GM06990 (cell line): ENCODE measurements around the gene LRAT.
"Not testable (repeated sequence)": the region's sequence is repeated elsewhere in the genome, so short reads cannot be mapped to it uniquely, and the experiment has no call there.

ENCODE experiments used
- DNase-seq: peaks from one replicate; pipeline ENCODE4 v3.0.0-alpha.2; 2011; ENCODE audit not compliant: insufficient read length; ENCODE audit errors: extremely low read depth
- H3K27me3 ChIP-seq: replicated peaks from 2 replicates; pipeline ENCODE4 v1.6.0; 2011; ENCODE audit warnings: low read length; ENCODE audit not compliant: control insufficient read depth, insufficient read depth
- H3K36me3 ChIP-seq: 2 replicates; pipeline ENCODE4 v1.5.1; 2011; ENCODE audit warnings: low read length; ENCODE audit not compliant: control insufficient read depth, insufficient read depth
- H3K4me3 ChIP-seq: replicated peaks from 2 replicates; pipeline ENCODE4 v1.5.1; 2011; ENCODE audit warnings: low read depth, mild to moderate bottlenecking, control low read depth, low read length
- TF ChIP-seq, protein P1 (sequence below): IDR thresholded peaks from 2 replicates; pipeline ENCODE4 v1.5.1; 2011; ENCODE audit warnings: low read length, control low read depth, mild to moderate bottlenecking, inconsistent platforms; ENCODE audit not compliant: insufficient read depth, poor library complexity, severe bottlenecking

The LRAT gene

DNA sequence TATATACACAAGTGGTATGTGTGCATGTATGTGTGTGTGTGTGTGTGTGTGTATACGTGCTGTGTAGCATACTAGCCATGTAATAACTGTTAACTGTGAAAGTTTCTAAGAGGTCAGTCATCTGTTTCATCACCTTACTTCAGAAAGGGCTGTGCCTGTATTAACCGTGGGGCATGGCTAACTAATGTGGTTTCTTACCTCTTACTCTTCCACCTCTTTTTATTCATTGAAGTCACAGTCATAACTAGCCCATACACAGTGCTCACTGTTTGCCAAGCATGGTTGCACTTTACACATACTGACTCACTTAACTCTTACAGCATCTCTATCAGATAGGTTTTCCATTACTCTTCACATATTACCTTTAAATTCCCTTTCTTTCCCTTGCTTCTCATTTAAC lies 23.7 kb upstream of the LRAT start:
- Histone ChIP-seq H3K4me3 (no peak overlapping the region), H3K36me3 (no peaks in the 10 kb centered on the region), H3K27me3 (no peaks in the 10 kb centered on the region)
- TF ChIP-seq, protein P1, sequence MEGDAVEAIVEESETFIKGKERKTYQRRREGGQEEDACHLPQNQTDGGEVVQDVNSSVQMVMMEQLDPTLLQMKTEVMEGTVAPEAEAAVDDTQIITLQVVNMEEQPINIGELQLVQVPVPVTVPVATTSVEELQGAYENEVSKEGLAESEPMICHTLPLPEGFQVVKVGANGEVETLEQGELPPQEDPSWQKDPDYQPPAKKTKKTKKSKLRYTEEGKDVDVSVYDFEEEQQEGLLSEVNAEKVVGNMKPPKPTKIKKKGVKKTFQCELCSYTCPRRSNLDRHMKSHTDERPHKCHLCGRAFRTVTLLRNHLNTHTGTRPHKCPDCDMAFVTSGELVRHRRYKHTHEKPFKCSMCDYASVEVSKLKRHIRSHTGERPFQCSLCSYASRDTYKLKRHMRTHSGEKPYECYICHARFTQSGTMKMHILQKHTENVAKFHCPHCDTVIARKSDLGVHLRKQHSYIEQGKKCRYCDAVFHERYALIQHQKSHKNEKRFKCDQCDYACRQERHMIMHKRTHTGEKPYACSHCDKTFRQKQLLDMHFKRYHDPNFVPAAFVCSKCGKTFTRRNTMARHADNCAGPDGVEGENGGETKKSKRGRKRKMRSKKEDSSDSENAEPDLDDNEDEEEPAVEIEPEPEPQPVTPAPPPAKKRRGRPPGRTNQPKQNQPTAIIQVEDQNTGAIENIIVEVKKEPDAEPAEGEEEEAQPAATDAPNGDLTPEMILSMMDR: no peak
- DNase-seq: no peak

DNA sequence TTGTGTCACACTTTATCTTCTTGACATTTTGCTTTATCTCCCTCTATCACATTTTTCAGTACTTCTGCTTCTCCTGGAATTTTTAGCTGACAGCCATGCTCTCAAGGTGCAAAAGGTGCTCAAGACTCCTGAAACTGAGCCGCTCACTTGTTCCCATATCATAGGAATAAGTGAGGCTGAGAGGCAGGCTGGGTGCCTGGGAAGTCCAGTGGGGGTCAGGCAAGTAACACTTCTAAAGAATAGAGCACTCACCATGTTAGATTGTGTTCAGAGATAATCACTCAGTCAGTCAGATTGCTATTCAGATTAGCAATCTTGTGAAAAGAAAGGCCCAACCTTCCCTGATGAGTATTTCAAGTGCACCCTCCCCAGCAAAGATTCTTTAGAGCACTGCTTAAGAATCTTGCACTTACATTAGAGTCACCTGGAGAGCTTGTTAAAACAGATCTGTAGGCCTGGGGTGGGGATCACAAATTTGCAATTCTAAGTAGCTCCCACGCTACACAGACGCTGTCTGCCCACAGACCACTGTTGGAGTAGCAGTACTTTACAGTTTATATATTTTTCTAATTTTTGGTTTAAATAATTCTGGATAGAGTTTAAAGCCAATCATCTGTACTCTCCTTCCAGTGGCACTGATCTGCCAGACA lies 23.1 kb upstream of the LRAT start:
- Histone ChIP-seq H3K4me3 (no peak overlapping the region), H3K36me3 (no peaks in the 10 kb centered on the region), H3K27me3 (no peaks in the 10 kb centered on the region)
- TF ChIP-seq, protein P1: no peak
- DNase-seq: no peak

DNA sequence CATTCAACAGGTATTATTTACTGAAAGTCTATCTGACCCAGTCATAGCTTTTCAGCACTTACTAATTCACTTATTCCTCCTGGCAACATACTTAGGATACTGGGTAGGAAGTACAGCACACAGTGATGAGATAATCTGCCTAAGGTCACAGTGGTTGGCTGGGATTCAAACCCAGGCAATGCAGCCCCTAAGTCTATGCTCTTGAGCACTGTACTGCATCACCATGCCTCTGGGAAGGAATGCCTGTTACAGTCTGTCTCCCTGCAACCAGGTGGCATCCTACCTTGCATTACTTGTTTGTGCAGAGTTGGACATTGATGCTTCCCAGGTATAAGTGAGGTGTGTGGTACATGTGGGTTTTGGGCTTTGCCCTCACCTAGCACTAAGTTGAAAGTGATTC lies 21.5 kb upstream of the LRAT start:
- Histone ChIP-seq H3K4me3 (no peak overlapping the region), H3K36me3 (no peaks in the 10 kb centered on the region), H3K27me3 (no peaks in the 10 kb centered on the region; the same call in 1 of the 2 replicates)
- DNase-seq: no peak
- TF ChIP-seq, protein P1: no peak

DNA sequence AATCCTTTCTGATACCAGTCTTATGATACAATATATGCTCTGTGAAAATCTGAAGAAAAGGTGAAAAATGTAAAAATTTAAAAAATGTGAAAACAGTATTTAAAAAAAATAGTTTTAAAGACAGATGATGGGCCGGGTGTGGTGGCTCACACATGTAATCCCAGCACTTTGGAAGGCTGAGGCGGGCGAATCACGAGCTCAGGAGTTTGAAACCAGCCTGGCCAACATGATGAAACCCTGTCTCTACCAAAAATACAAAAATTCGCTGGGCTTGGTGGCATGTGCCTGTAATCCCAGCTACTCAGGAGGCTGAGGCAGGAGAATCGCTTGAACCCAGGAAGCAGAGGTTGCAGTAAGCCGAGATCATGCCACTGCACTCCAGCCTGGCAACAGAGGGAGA lies 20.2 kb upstream of the LRAT start:
- not testable (repeated sequence) for H3K4me3 ChIP-seq, DNase-seq, H3K27me3 ChIP-seq, H3K36me3 ChIP-seq

DNA sequence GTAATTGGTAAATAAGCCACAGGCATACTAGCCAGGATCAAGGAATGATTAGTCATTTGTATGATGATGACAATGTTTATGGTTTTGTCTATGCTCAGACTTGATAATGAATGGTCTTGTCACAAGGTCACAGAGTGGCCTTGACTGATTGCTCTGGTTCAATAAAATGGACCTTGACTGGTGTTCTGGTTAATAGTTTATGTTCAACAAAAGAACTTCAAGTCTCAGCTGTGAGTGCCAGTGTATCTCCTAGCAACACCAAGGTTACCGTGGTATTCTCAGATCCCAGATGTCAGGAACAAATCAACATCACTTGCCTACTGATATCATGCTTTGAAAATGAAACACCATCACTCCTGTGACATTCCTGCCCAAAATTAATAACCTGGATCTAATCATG lies 16.3 kb upstream of the LRAT start:
- no peaks in the 10 kb centered on the region; the same call in 1 of the 2 replicates for H3K27me3 ChIP-seq
- no peak overlapping the region for H3K4me3 ChIP-seq
- TF ChIP-seq, protein P1: no peak
- DNase-seq: no peak
- no peaks in the 10 kb centered on the region for H3K36me3 ChIP-seq

DNA sequence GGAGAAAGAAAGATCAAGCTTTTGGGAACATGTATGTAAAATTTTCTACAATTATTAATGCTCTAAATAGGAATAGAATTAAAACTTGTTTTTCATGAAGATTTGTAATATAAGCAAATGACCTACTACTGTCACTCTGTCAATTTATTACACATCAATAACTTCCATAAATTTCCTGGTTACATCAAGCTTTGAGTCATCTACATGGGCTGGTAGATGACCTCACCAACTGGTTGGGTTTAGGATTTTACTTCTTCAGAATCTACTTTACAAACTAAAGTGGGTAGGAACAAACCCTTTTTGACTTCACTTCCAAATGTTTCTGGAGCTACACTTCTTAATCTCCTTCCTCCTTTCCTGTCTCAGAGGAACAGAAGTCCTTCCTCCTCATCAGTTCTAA lies 12.0 kb upstream of the LRAT start:
- no peak for DNase-seq
- H3K27me3 ChIP-seq: no peaks in the 10 kb centered on the region; the same call in 1 of the 2 replicates
- TF ChIP-seq, protein P1: no peak
- H3K36me3 ChIP-seq: no peaks in the 10 kb centered on the region
- H3K4me3 ChIP-seq: no peak overlapping the region
